Measurements from ENCODE around the gene CCDC107.

Gene CCDC107

GRCh38 chr9:35684921-35685320, 26.8 kb downstream of the CCDC107 start:
- DNase-seq = no peak

- no peak for DNase-seq
These were observed 27.4 kb downstream of the CCDC107 start for GRCh38 chr9:35685506-35685905.

DNA sequence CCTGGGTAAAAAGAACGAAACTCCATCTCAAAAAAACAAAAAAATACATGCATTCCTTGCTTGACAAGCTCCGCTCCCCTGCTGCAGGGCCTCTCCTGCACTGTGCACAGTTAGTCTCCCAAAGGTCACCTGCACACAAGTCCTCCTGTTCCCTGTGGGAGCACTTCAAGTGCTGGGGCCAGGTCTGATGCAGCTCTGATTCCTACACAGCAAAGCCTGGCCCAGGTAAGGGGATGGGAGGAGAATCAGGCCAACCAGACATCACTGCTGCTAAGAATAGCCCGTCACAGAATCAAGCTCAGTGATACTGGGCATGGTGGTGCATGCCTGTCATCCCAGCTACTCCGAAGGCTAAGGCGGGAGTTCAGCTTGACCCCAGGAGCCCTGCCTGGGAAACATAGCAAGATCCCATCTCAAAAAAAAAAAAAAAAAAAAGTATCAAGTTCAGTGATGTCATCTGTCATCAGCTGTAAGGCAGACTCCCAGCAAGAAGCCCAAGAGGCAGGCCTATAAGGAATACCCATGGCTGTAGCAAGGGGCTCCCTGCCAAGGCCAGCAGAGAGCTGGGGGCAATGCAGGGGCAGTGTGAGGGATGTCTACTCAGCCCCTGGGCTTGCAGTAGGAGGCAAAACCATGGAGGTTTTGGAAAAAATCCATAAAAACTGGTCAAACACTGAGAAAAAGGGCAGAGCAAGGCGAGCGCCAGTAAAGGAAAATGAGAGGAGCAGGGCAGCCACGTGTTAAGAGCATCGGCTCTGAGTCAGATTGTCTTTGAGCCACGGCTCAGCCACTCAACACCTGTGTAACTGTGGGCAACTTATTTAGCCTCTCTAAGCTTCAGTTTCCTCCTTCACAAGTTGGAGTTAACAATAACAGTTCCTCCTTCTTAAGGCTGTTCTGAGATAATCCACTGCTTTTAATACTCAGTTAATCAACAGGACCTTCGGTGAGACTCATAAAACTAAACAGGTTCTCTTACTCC, 28.4 kb downstream of the CCDC107 start:
- DNase-seq = no peak

- DNase-seq = no peak
These were observed 29.2 kb downstream of the CCDC107 start for GRCh38 chr9:35687306-35687705.

GRCh38 chr9:35687972-35688557, 30.0 kb downstream of the CCDC107 start:
- DNase-seq = no peak

DNA sequence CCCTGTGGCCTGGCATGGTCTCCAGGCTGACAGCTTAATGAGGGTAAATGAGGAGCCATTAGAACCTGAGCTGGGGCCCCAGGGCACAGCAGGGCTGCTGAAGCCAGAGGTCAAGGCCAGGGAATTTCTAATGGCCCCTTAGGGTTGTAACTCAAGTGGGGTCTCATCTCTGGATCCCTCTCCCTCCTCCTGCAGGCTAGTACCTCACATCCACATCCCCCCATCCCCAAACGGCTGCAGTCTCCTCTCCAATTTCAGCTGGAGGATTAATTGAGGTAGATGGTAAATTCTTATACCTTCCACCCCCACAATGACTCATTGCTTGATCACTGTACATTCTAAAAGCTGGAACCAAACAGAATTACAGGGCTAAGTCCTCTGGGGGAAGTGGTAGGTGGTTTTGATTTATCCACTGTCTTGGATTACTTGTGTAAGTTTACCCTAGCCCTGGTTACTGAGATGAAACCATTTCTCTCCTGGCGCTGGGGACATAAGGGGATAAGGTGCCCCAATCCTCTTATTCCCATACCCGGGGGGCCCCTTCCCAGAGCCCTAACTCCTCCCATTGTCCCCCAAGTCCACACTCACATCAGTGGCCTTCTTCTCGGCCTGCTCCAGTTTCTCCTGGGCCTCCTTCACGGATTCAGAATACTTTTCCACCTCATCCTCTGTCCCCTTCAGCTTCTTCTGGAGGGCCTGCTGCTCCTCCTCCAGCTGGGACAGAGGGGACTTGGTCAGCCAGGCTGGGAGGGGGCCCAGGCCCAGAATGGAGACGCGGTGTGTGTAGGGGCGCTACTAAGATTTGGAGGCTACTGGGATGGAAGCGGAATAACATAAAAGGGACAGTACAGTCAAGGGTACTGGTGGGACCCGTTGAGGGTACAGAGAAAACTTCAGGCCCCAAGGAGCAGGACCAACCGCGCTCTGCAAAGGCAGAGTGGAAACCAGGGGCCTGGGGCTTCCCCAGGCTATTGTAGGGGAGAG, 30.8 kb downstream of the CCDC107 start:
- DNase-seq = no peak

- DNase-seq = peak in 1 of 2 experiments; percentile 68
These were observed 31.6 kb downstream of the CCDC107 start, which contains the start of gene TPM2 for GRCh38 chr9:35689542-35690293. TPM2 (minus strand) TSS chr9:35689925; CDS start chr9:35689817, 108 bp downstream.

DNA sequence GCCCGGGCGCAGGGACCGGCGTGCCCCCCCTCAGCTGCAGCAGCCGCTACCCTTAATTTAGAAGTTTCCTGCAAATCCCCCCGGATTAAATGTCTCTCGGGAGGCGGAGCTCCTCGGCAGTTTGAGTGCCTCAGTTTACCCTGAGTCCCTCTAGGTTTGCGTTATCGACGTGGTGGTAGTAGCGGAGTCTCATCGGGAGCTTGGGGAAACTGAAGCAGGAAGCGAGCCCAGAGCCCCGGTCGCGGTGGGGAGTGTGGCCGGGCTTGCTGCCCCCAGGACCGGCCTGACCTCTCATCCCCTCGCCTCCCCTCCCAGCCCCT, 32.2 kb downstream of the CCDC107 start:
- peak in 1 of 2 experiments; percentile 33 for DNase-seq

- peak in 1 of 2 experiments; percentile 36 for DNase-seq
These were observed 32.7 kb downstream of the CCDC107 start for GRCh38 chr9:35690614-35691333.

GRCh38 chr9:35691334-35691650, 33.2 kb downstream of the CCDC107 start:
- no peak for DNase-seq

DNA sequence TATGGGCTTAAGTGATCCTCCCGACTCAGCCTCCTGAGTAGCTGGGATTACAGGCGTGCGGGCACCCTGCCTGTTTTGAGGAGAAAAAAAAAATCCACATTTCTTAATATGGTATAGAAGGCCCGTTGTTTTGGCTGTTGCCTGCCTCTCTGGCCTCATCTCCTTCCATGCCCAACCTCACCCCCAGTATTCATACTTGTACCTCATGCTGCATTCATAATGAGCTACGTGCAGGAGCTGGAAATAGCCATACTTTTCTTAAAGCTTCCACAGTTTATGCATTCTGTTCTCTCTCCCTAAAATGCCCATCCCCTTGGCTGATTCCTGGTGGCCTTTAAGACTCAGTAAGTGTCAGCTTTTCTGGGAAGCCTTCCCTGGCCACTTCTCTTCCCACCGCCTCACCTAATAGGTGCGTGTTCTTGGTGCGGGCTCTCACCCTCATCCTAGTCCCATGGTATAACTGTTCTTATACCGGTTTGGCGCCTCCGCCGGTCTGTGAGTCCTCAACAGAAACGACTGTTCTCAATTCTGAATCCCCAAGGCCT, 33.7 kb downstream of the CCDC107 start:
- no peak for DNase-seq

DNA sequence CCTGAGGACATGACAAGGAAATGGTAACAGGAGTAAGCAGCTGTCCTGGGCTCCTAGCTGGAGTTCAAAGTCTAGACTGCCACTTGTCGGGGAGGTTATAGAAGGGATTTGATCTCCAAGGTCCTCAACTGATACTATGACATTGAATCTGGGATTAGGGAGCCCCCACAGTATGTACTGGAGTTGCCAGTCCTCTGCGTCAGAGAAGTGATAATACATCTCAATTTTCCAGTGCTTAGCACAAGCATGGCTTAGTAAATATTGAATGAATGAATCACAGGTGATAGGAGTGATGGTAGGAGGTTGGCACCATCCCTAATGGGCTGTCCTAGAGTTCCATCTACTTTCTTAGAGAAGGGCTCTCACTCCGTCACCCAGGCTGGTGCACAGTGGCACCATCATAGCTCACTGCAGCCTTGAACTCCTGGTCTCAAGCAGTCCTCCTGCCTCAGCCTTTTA, 37.9 kb downstream of the CCDC107 start:
- no peak for DNase-seq

DNA sequence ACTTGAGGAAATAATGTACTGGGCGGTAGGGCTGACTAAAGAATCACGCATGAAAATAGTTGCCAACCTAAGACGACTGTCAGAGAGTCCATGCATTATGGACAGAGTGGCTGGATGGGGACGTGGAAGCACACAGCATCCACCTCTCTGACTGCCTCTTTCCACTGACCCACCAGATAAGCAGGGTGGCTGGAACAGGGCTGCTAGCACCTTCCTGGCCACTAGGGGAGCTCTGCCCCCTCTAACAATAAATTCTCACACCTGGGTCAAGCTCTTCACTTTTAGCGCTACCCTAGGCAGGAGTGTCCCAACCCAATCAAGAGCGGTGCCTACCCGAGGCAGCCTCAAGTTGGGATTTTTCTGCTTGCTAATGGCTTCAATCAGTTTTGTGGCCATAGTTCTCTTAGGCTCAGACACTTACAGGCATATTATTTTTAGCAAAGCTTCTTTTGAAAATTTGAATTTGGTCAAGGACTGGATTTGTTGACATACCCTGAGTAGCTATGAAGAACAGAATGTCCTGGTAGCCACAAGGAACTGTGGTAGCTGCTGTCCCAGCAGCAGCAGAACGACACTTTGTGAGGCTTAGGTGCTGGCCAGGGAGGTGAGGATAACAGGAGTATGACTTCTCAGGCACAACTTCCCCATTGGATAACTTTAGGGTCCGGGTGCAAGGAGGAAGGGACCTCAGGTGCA, 38.6 kb downstream of the CCDC107 start:
- DNase-seq = peak in 1 of 2 experiments; percentile 53

GRCh38 chr9:35697486-35697885, 39.4 kb downstream of the CCDC107 start:
- DNase-seq = no peak

DNA sequence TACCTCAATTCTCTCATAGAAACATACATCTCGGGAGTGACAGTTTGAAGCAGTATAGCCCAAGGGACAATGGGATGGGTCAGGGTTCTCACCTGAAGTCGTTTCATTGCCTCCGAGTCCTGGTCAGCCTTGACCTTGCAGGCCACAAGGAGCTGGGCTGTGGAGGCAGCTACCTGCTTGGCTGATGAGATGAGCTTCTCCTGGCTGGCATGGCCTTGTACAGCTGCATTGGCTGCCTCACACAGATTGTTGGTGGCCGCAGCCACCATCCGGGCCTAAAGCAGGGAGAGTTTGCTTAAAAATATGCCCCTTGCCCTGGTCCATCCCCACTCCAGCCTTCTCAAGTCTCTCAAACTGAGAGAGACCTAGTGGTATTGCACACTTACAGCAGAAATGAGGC, 40.1 kb downstream of the CCDC107 start:
- DNase-seq = no peak

DNA sequence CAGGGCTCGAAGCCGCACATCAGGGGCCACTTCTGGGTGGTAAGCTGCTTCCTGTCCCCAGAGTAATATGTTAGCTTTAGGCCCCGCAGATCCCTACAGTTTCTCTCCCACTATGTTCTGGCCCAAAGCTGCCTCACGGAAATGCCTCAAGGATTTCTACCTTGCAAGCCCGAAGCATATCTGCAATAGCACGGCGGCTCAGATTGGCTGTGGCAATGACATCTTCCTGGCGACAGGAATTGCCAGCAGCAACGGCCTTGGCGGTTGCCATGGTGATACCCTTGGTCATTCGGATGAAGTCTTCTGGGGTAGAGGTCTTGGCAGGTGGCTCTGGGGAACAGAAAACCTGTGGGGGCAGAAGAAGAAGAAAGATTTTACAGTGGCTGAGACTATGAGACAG, 41.9 kb downstream of the CCDC107 start:
- DNase-seq = no peak

DNA sequence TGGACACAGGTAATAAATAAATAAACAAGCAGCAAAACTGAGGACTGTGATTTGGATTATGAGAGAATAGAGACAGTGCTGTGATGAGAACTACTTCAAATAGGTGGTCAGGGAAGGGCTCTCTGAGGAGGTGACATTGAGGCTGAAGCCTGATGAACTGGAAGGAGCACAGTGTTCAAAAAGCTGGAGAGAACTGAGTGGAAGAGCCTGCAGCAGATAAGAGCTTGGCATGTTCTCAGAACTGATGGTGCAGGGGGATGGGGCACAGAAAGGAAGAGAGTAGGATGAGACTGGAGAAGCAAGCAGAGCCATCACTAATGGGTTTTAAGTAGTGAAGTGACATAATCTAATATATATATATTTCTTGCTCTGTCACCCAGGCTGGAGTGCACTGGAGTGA, 42.9 kb downstream of the CCDC107 start:
- no peak for DNase-seq

GRCh38 chr9:35702696-35703095, 44.6 kb downstream of the CCDC107 start:
- no peak for DNase-seq

DNA sequence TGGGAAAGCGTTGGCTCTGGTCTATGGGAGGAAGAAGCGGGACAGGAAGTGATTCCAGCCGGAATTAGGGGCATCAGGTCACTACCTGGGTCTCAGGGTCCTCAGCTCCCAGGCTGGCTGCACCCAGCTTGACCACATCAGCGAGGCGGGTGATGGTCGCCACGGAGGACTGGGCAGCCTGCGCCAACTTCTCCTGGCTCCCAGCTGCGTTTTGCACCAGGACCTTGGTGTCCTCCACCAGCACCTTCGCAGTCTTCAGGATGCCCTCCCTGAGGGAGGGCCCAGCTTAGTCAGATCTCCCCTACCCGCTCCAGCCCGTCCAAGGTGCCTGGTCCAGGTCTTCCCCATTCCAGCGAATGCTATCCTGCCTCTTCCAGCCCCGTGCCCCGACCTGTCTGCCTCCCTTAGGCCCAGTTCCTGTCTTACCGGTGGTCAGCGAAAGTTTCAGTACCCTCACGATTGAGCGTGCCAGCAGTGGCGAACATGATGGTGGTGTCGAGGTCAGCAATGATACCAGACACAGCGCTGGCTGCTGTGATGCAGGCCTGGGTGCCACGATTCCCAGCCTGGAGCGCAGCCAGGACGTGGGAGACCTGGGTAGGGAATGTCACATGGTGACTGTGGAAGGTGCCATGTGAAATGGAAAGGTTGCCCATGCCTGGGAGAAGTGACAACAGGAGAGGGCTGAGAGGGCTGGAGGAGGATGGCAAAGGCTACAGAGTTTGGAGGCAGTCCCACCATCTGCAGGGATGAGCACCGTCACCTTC, 46.0 kb downstream of the CCDC107 start:
- DNase-seq = no peak

GRCh38 chr9:35705372-35705771, 47.3 kb downstream of the CCDC107 start:
- no peak for DNase-seq
